ENCODE results near the gene ADI1. TPM values are rescaled to one million over a fixed set of nuclear protein-coding genes. Genes with fewer than 3 reads are reported as not detected.

ADI1 gene
- total RNA-seq, 2 donors from 2014 or later: 27.0 to 33.0 TPM

GRCh38 chr2:3476321-3476984 lies 42.9 kb downstream of the ADI1 start:
- Mint-ChIP-seq H3K27me3 (no peaks in the 10 kb centered on the region), H3K27ac (no peak overlapping the region), H3K36me3 (ENCODE audit: low read depth) (no peaks in the 10 kb centered on the region), H3K4me3 (no peak overlapping the region), H3K4me1 (peaks cover 7% of the 10 kb centered on the region)
- H3K9me3 ChIP-seq (ENCODE audit: control insufficient read depth, low read length, poor library complexity, severe bottlenecking): no peaks in the 10 kb centered on the region
- DNase-seq (no peak), ATAC-seq (no peak)

- Mint-ChIP-seq H3K4me3 (no peak overlapping the region), H3K36me3 (ENCODE audit: low read depth) (no peaks in the 10 kb centered on the region), H3K27ac (no peak overlapping the region), H3K4me1 (peaks cover 7% of the 10 kb centered on the region), H3K27me3 (no peaks in the 10 kb centered on the region)
- H3K9me3 ChIP-seq (ENCODE audit: control insufficient read depth, low read length, poor library complexity, severe bottlenecking): no peaks in the 10 kb centered on the region
- DNase-seq (no peak), ATAC-seq (no peak)
These were observed 43.6 kb downstream of the ADI1 start for GRCh38 chr2:3475771-3476170.

GRCh38 chr2:3472966-3473365 lies 46.4 kb downstream of the ADI1 start:
- Mint-ChIP-seq H3K4me3 (no peak overlapping the region), H3K4me1 (peaks cover 9% of the 10 kb centered on the region), H3K36me3 (ENCODE audit: low read depth) (peaks cover 6% of the 10 kb centered on the region), H3K27ac (no peak overlapping the region), H3K27me3 (no peaks in the 10 kb centered on the region)
- no peak for DNase-seq
- no peaks in the 10 kb centered on the region for H3K9me3 ChIP-seq (ENCODE audit: control insufficient read depth, low read length, poor library complexity, severe bottlenecking)
- no peak for ATAC-seq

- peaks cover 6% of the 10 kb centered on the region for H3K36me3 Mint-ChIP-seq (ENCODE audit: low read depth)
These were observed 47.0 kb downstream of the ADI1 start for GRCh38 chr2:3472296-3472695.

GRCh38 chr2:3470856-3471737 lies 48.2 kb downstream of the ADI1 start:
- DNase-seq (no peak), ATAC-seq (no peak)
- Mint-ChIP-seq H3K36me3 (ENCODE audit: low read depth) (peaks cover 6% of the 10 kb centered on the region), H3K4me3 (no peak overlapping the region), H3K27ac (no peak overlapping the region), H3K27me3 (no peaks in the 10 kb centered on the region), H3K4me1 (peaks cover 8% of the 10 kb centered on the region)
- no peaks in the 10 kb centered on the region for H3K9me3 ChIP-seq (ENCODE audit: control insufficient read depth, low read length, poor library complexity, severe bottlenecking)

More at GRCh38 chr2:3472296-3472695, 47.0 kb downstream of the ADI1 start:
- H3K9me3 ChIP-seq (ENCODE audit: control insufficient read depth, low read length, poor library complexity, severe bottlenecking): no peaks in the 10 kb centered on the region
- ATAC-seq: no peak
- DNase-seq: no peak
- H3K4me3 Mint-ChIP-seq: no peak overlapping the region
- H3K27me3 Mint-ChIP-seq: no peaks in the 10 kb centered on the region
- peaks cover 8% of the 10 kb centered on the region for H3K4me1 Mint-ChIP-seq
- peak overlapping the region; percentile 8 for H3K27ac Mint-ChIP-seq

- Mint-ChIP-seq H3K36me3 (ENCODE audit: low read depth) (peaks cover 6% of the 10 kb centered on the region), H3K27me3 (no peaks in the 10 kb centered on the region), H3K4me1 (peaks cover 8% of the 10 kb centered on the region), H3K4me3 (no peak overlapping the region), H3K27ac (no peak overlapping the region)
- DNase-seq (no peak), ATAC-seq (no peak)
- H3K9me3 ChIP-seq (ENCODE audit: control insufficient read depth, low read length, poor library complexity, severe bottlenecking): no peaks in the 10 kb centered on the region
These were observed 49.1 kb downstream of the ADI1 start for GRCh38 chr2:3470166-3470651.

GRCh38 chr2:3469486-3469885 lies 49.8 kb downstream of the ADI1 start:
- peaks cover 6% of the 10 kb centered on the region for H3K36me3 Mint-ChIP-seq (ENCODE audit: low read depth)

GRCh38 chr2:3468296-3468988 lies 50.9 kb downstream of the ADI1 start:
- DNase-seq (no peak), ATAC-seq (no peak)
- no peaks in the 10 kb centered on the region for H3K27me3 Mint-ChIP-seq
- no peak overlapping the region for H3K27ac Mint-ChIP-seq
- H3K4me3 Mint-ChIP-seq: no peak overlapping the region
- peaks cover 8% of the 10 kb centered on the region for H3K36me3 Mint-ChIP-seq (ENCODE audit: low read depth)
- H3K9me3 ChIP-seq (ENCODE audit: control insufficient read depth, low read length, poor library complexity, severe bottlenecking): no peaks in the 10 kb centered on the region
- peaks cover 8% of the 10 kb centered on the region for H3K4me1 Mint-ChIP-seq

More at GRCh38 chr2:3469486-3469885, 49.8 kb downstream of the ADI1 start:
- Mint-ChIP-seq H3K27ac (no peak overlapping the region), H3K27me3 (no peaks in the 10 kb centered on the region), H3K4me3 (no peak overlapping the region), H3K4me1 (peaks cover 8% of the 10 kb centered on the region)
- DNase-seq (no peak), ATAC-seq (no peak)
- no peaks in the 10 kb centered on the region for H3K9me3 ChIP-seq (ENCODE audit: control insufficient read depth, low read length, poor library complexity, severe bottlenecking)

GRCh38 chr2:3467654-3468053 lies 51.7 kb downstream of the ADI1 start:
- Mint-ChIP-seq H3K36me3 (ENCODE audit: low read depth) (peaks cover 8% of the 10 kb centered on the region), H3K27ac (no peak overlapping the region), H3K4me1 (peaks cover 6% of the 10 kb centered on the region), H3K27me3 (no peaks in the 10 kb centered on the region), H3K4me3 (no peak overlapping the region)
- DNase-seq: no peak
- H3K9me3 ChIP-seq (ENCODE audit: control insufficient read depth, low read length, poor library complexity, severe bottlenecking): no peaks in the 10 kb centered on the region
- ATAC-seq: no peak

- DNase-seq (no peak), ATAC-seq (no peak)
- H3K27ac Mint-ChIP-seq: no peak overlapping the region
- H3K9me3 ChIP-seq (ENCODE audit: control insufficient read depth, low read length, poor library complexity, severe bottlenecking): no peaks in the 10 kb centered on the region
- H3K36me3 Mint-ChIP-seq (ENCODE audit: low read depth): peaks cover 8% of the 10 kb centered on the region
- no peak overlapping the region for H3K4me3 Mint-ChIP-seq
- peaks cover 5% of the 10 kb centered on the region for H3K4me1 Mint-ChIP-seq
- no peaks in the 10 kb centered on the region for H3K27me3 Mint-ChIP-seq
These were observed 52.4 kb downstream of the ADI1 start for GRCh38 chr2:3466966-3467365.

- ATAC-seq (no peak), DNase-seq (no peak)
- H3K4me3 Mint-ChIP-seq: no peak overlapping the region
- no peaks in the 10 kb centered on the region for H3K27me3 Mint-ChIP-seq
- H3K4me1 Mint-ChIP-seq: peaks cover 7% of the 10 kb centered on the region
- H3K9me3 ChIP-seq (ENCODE audit: control insufficient read depth, low read length, poor library complexity, severe bottlenecking): no peaks in the 10 kb centered on the region
- H3K36me3 Mint-ChIP-seq (ENCODE audit: low read depth): peaks cover 8% of the 10 kb centered on the region
- no peak overlapping the region for H3K27ac Mint-ChIP-seq
These were observed 52.9 kb downstream of the ADI1 start for GRCh38 chr2:3466482-3466863.

GRCh38 chr2:3465844-3466481 lies 53.4 kb downstream of the ADI1 start:
- Mint-ChIP-seq H3K4me3 (no peak overlapping the region), H3K27me3 (no peaks in the 10 kb centered on the region), H3K4me1 (peaks cover 9% of the 10 kb centered on the region), H3K36me3 (ENCODE audit: low read depth) (peaks cover 8% of the 10 kb centered on the region), H3K27ac (peak overlapping the region; percentile 49)
- DNase-seq: no peak
- H3K9me3 ChIP-seq (ENCODE audit: control insufficient read depth, low read length, poor library complexity, severe bottlenecking): no peaks in the 10 kb centered on the region
- ATAC-seq: no peak

GRCh38 chr2:3465328-3465727 lies 54.0 kb downstream of the ADI1 start:
- ATAC-seq: no peak
- no peaks in the 10 kb centered on the region for H3K9me3 ChIP-seq (ENCODE audit: control insufficient read depth, low read length, poor library complexity, severe bottlenecking)
- Mint-ChIP-seq H3K27ac (peak overlapping the region; percentile 49), H3K36me3 (ENCODE audit: low read depth) (peaks cover 8% of the 10 kb centered on the region), H3K27me3 (no peaks in the 10 kb centered on the region), H3K4me3 (no peak overlapping the region), H3K4me1 (peaks cover 9% of the 10 kb centered on the region)
- DNase-seq: no peak

All from T-helper 17 cell (primary cell).